GM21717 (cell line): ENCODE measurements around the gene TSHZ1.

ENCODE experiments used
- ATAC-seq: cut with Tn5 transposase; IDR thresholded peaks from one replicate; pipeline ENCODE4 v1.9.1; 2021; ENCODE audit warnings: mild to moderate bottlenecking, moderate library complexity; ENCODE audit not compliant: unreplicated experiment

Gene TSHZ1

DNA sequence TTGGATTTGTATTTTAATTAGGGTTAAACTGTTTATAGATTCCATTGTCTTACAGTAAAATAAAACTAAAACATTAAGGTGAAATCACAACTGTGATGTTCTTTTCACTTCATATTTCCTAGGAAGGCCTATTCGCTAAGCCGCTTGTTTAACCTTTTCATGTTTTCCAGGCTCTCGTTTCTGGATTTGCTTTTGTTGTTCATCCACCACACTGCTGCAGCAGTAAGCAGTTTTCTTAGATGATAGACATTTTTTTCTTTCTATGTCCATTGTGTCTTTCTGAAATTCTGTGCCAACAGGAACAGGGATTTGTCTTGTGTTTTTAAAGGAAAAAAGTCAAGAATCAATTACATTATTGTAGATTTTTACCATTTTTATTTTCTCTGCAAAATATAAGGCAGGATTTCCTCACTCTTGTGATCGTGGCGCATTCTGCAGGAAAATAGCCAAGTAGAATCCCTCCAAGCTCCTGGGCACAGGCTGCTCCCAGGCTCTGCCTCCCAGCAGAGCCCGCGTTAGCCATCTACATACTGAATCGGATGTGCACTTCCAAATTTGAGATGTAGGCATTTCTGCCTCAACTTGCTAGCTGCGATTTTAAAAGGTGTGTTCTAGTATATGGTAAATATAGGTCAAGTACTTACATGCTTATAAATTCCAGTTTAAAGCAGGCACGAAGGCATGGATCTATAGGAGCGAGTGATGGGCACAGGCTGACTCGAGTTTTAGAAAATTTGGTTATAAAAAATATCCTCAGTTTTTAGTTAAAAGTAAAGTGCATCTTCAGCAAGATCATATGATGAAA is 10.2 kb downstream of the TSHZ1 start:
- no peak for ATAC-seq

DNA sequence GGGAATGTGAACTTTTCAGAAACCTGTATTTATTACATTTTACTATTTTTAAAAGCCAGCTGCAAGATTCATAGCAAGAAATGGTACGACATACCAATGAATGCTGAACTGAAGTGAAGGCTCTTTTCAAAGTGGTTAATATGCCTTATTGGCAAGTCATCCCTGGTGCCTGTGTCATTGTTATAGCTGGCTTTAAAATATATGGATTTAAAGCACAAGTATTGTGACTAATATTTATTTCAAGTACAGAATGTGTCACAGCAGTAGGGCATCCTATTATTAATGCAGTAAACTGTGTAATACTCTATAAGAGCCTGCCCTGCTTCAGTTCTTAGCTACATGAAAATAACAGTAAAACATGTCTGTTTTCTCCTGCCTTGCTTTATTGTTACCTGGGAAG is 10.8 kb downstream of the TSHZ1 start:
- no peak for ATAC-seq

DNA sequence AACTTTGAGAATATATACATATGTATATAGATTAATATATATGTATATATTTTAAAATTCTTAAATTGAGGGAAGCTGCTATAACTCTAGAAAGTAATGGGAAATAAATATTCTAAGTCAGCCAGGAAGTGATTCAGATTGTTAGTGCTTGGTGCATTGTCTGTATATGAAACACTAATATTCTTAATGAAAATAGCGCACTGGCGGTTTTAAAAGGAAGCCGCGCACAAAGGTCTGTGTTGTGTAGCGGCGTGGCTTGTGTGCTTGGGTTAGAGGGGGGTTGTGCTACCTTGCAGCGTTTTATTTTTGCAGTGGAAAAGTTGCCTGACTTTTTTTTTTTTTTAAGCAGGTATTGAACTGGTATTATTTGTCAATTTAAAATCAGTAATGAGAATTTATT is 11.3 kb downstream of the TSHZ1 start:
- ATAC-seq, result no peak

DNA sequence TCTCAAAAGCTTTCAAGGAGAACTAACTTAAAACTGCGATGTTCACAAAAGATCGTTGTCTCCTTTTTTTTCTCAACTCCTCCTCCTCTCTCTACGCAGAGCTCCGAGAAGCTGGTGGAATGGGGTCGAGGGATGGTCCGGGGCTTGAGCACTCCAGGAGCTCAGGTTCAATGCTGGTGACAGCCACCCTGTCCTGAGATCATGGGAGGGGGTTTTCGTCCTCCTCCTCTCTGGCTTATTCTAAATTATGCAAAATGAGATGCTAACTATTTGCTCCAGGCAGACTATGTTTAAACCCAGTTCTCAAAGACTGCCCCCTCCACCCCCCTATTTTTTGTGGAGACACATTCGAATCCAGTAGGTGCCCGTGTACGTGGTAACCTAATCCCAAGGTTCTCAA is 11.8 kb downstream of the TSHZ1 start:
- no peak for ATAC-seq

DNA sequence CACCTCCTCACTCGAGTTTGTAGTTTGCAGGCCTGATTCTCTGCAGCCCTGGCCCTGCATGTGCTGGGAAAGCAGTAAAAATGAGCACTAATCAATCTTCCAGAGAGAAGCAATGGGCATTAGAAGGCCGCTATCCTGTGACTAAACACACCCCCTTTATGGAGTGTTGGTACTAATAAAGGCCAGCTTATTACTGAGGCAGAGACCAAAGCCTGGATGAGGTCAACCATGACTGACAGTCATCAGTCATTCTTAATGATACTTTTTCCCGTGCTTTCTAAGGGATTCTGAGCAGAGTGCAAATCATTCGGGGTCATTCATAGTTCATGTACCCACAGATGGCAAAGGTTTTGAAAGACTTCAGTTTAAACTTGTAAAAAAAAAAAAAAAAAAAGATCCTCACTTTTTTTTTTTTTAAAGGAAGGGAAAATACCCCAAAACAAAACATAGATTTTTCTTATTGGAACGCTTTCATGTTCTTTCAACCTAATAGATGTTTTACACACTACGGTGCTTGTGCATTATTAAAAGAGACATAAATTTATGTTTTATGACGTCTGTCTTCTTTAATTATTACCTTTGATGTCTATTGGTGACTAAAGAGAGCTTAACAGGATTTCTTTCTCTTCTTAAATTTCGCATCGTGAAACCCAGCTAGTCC is 13.2 kb downstream of the TSHZ1 start:
- ATAC-seq, result no peak

DNA sequence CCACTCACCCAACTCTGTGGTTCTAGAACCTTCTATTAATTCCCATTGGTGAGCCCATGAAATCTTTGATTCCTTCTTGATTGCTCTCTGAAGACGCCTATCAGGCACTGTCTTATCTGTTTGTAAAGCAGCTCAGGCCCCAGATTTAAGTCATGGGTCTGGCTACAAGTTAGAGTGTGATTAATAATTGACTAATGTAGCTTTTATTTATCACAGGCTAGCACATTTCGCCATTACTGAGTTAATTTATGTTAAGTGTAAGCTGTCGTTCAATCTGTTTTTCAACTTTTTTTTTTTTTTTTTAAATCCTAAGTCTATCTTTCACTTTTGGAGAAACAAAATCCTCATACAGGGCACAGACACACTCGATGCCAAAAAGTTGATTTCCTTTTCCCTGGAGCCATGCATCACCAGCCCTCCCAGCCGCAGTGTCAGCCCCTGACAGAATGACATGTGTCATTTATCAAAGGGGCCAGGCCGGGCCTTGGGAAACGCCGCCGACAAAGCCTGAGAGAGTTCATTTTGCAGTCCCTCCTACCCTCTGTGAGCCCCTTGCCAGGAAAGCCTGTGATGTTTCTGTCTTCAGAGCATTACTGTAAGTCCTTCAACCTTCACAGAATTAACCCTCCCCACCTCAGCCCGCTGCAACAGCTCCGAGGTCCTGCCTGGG is 15.8 kb downstream of the TSHZ1 start:
- no peak for ATAC-seq

DNA sequence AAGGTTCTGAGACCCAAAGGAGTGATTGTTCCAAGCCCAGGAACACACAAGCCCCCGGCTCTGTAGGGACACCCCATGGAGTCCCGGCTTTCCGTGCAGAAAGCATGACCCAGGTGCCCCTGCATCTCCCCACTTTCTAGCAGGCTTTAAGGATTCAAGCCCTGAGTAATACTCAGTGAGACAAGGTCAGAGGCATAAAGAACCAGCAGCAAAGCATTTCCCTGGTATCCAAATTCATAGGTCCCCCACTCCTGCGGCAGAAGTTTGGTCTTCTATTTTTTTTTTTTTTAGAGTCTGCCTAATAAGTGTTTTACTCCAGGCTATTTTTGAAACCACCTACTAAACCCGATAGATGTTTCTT is 16.3 kb downstream of the TSHZ1 start:
- ATAC-seq, result no peak

DNA sequence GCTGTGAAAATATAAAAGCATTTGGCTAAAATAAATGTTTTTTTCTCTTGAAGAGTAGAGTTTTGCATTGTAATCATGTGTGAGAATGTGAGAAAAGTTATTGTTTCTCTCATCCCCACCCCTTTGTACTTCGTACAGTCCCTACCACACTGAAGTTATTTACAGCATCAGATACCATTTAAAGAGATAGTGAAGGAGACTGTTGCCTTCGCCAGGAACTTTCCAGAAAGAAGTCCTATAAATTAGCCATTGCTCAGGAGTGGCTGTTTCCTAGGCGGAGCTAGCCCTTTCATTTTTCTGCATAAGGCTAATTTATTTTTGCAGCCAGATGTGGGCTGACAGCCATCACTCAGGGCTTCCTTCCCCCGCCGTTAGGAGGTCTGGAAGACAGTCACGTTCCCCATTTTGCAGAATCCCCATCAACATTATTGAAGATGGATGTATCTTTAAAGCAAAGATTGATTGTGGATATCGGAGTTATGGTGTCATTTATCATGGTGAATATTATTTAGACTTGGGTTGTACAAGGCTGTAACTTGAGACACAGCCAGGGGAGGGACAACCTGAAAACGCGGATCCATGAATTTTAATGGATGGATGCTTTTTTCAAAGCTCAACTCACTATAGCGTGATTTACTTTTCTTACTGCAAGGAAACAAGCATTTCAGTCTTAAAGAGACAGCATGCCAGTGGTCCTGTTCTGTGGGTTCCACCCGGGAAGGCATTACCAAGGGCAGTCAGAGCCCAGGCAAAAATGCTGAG is 17.1 kb downstream of the TSHZ1 start:
- ATAC-seq, result no peak

DNA sequence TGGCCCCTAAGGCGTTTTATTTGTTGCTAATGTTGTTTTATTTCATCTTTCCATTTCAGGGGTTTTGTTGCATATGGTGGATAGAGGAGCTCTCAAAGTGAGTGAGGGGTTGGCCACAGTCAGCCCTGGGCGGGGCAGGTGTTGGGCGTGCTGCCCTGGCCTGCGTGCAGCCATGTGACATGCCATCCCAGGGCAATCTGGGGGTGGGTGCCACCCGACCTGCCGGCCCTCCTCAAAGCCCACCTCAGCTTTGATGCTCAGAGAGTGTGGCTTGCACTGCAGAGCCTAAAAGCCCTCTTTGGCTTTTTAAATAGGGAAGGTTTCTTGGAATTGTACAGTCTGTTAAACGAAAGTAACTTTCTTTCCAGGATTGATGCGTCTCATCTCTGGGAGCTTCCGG is 18.4 kb downstream of the TSHZ1 start:
- ATAC-seq, result no peak

DNA sequence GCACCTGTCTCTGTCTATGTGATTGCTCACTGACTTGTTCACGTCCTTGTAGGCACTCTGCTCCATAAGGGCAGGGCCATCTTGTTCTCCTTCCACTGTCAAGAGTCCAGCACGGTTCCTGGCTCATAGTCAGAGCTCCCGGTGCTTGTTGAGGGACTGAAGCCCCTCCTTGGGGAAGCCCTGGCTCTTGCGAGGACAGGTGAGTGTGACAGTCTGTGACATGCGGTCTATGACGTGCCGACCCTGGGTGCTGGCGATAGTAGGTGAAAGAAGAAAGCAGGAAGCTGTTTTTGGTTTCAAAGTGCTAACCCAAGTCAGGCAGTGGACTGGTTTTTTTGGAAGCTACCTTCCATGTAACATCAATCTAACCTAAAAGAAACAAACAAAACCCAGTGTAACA is 18.8 kb downstream of the TSHZ1 start:
- ATAC-seq, result no peak

DNA sequence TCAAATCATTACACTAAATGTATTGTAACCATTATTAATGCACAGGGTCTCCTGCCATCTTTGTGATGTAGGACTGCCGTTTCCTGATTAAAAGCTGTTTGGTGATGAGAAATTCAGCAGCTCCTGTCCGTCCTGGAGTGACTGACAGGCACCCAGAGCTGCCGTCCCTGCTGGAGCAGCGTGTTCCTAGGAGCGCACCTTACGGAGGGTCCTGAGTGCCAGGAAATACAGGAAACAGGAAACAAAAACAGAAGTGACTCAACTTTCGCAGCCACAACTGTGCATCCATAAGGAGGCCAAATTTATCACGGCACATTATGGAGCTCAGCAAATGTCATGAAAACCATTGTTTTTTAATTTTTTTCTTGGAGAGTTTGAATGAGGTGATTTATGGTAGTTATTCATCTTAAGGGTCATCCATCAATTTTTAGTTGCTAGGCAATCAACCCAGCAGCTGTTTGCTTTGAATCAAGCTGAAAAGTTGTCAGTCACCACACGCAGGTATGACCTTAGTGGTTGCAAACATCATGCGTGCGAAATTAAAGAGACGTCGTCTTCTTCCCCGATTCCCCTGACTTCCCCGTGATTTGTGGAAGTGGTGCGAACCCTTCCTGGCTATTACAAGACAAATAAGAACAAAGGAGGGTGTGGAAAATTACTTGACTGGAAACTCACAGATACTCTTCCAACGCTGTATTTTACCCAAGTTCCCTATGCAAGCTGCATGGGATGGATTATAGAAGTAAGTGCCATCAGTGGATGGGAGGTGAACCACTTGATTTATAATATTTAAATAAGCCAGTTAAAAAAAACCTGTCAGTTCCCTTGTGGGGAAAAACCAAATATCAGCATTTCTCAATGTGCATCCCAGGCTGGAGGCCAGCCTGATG is 19.8 kb downstream of the TSHZ1 start:
- no peak for ATAC-seq

DNA sequence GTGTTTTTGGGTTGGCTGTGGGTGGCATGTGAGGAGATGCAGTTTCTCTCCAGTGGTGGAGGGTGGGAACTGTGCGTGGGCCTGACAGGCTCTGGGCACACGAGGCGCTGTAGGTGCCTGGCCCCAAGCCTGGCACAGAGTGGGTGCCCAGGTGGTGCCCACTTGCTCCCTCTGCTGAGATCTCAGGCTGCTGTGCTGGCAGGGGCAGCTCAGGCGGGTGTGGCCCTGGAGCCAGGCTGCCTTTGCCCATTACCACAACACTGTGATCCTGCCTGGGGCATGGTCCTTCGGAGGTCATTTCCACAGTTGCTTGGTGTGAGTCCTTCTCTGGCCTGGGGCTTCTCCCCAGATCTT is 20.4 kb downstream of the TSHZ1 start:
- no peak for ATAC-seq

DNA sequence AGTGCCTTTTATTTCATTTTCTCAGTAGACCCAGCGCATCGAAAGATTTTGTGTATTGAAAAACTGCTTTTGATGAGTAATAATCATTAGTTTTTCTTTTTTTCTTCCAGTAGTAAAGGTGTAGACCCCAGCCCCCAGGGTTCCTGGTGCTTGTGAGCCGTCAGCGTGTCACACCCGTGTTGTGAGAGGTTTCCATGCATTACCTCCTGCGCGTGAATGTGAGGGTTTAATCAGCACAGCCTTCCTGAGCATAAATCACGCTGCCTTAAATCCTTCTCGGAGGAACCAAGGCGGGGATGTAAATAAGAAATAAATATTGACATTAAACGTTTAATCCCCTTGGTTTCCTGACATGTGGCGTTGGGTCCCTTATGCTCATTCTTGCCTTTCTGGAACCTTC is 24.3 kb downstream of the TSHZ1 start:
- ATAC-seq, result no peak

DNA sequence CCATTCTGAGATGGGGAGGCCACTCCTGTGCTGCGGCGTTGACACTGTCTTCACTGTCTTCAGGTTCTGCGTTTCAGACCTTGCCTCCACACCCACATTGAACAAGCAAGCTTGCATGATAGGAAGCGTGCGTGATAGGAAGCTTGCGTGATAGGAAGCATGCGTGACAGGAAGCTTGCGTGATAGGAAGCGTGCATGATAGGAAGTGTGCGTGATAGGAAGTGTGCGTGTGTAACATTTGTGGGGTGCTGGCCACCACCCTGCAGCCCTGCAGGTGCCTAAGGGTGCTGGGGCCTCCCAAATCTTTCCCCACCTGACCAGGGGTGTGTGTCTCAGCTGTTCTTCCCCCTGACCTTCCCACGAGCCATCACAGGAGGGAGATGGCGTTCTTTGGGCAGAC is 25.3 kb downstream of the TSHZ1 start:
- ATAC-seq, result no peak

DNA sequence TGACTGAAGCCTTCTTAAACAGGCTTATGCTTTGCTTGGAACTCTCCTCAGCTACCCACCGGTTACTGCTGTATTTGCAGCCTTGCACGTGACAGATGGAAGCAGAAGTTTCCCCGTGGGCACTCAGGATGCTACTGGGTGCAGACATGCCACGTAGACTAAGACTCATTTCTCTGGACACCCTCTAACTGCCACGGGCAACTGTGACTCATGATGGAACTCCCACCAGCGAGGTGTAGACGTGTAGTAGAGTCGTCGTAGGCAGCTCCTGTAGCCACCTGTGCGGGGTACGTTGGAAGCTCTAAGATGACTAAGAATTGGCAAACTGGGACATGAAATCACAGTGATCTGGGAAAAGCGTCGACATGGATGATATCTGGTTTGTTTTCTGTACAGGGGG is 27.5 kb downstream of the TSHZ1 start:
- ATAC-seq, result no peak

DNA sequence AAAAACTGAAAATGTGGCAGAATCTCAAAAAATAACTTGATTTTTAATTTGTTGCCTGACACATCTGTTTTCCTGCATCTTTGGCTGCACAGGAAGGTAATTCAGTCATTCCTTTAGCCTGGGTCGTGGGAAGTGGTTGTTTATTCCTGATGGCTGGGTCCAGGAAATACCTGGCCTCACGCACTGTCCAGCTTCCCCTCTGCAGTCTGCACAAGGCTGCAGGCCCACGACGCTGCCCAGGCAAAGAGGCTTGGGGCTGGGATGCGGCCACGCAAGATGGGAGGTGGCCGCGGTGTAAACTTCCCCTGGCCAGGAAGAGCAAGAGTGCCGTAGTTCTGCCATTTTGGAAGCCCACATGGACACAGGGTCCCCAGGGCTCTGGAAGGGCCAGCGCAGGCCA is 28.2 kb downstream of the TSHZ1 start:
- ATAC-seq, result no peak

DNA sequence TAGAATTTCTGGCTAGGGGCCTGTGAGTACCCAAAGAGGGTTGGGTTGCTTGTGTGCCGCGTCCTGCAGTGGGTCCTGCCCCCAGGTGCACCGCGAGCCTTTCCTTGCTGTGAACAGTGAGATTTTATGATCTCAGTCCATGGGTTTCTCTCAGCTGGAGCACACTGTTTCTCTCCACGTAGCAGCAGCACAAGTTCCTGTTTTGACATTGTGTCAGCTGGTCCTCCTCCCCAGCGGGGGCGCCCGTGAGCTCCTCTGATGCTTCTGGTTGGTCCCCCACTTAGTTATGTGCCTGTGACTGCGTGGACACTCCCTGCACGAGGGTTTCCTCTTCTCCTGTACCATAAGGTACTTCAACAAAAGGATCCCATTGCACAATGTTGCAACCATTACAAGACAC is 29.8 kb downstream of the TSHZ1 start:
- ATAC-seq, result no peak

DNA sequence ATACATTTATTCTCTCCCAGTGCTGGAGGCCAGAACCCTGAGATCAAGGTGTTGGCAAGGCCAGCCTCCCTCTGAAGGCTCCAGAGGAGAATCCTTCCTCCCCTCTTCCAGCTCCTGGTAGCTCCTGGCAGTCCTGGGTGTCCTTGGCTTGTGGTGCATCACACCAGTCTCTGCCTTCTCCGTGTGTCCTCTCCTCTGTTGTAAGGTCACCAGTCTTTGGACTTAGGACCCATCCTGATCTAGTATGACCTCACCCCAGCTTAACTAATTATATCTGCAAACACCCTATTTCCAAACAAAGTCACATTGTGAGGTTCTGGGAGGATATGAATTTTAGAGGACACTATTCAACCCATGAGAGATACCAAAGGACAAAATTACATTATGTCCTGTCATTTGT is 31.1 kb downstream of the TSHZ1 start:
- no peak for ATAC-seq

DNA sequence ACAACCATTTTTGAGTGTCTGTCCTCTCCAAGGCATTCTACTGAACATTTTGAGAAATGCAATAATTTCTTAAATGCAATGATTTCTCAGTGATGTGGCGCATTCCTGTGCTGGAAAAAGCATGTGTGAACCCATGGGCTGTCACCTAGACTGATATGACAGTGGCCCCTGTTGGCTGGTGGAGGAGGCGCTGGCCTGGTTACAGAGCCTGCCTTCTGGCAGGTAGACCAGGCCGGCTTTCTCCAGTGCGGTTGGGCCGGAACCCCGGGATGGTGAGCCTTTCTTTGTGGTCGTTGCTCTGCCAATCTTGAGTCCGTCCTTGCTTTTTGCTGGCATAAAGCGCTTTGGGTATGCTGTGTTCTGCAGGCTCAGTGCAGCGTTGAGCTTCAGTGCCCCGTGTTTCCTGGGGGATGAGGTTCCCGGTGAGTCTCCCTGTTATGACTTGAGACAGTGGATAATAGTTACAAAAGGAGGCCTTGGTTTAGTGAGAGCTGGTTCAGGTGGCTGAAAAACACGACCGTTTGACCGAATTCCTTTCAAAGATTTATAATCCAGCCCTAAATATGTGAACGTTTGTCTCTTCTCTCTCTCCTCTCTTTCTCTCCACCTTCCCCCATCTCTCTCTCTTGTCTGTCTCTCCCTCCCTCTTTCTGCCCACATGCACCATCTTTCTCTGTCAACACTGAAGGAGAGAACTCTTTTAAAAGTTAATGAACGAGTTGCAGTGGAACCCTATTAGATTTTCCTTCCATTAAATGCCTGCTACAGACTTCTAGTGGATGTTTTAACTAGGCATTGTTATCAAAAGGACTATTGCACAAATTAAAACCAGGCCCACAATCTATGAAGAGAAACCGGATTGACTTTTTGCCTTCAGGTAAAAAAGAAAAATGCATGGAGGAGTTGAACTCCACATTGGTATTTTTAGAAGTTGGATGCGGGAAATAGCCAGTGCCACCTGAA is 34.0 kb downstream of the TSHZ1 start:
- no peak for ATAC-seq
